ENCODE measurements around the gene YOD1. TPM values are rescaled to one million over a fixed set of nuclear protein-coding genes. Genes with fewer than 3 reads are reported as not detected.

Gene YOD1
- total RNA-seq, 1 experiment from 2014 or later, result 12.5 TPM

- Histone ChIP-seq H3K9me2 (ENCODE audit: insufficient read depth) (no peaks in the 10 kb centered on the region), H2AFZ (no peak overlapping the region), H4K20me1 (ENCODE audit: insufficient read depth) (no peaks in the 10 kb centered on the region), H3K27ac (no peak overlapping the region), H3K4me2 (no peak overlapping the region), H3K4me3 (no peak overlapping the region), H3K36me3 (ENCODE audit: low read depth) (no peaks in the 10 kb centered on the region), H3K27me3 (ENCODE audit: insufficient read depth, low read depth) (no peaks in the 10 kb centered on the region), H3F3A (ENCODE audit: insufficient read depth, low read depth) (peaks cover under 1% of the 10 kb centered on the region; the same call in 1 of the 2 replicates), H3K4me1 (replicated peaks; ENCODE audit: insufficient read depth) (peaks cover under 1% of the 10 kb centered on the region; the same call in 1 of the 2 replicates), H3K79me2 (ENCODE audit: low read depth) (no peaks in the 10 kb centered on the region), H3K9me3 (ENCODE audit: insufficient read depth, low read depth) (peaks cover 4% of the 10 kb centered on the region; the same call in 1 of the 2 replicates)
- DNase-seq, result no peak
- intact Hi-C loops (cut with micrococcal nuclease; ENCODE audit: unreplicated experiment), result no loop called here
- ChIA-PET POLR2A (ENCODE audit: unreplicated experiment) (interaction anchor here (0.7 kb wide), 1 partner anchor 11 kb away, joined by 4 read pairs; no protein-coding TSS in a partner anchor), CTCF (no interaction called here)
- TF ChIP-seq CTCF (conservative IDR thresholded peaks at IDR 0.05) (no peak), EZH2 (IDR thresholded peaks at IDR 0.05; ENCODE audit: low read depth) (no peak)
- no TSS peak for BruUV-seq (replicated peaks)
Observed at GRCh38 chr1:207013321-207014085, 37.5 kb downstream of the YOD1 start.

GRCh38 chr1:207010726-207011125 is 40.3 kb downstream of the YOD1 start:
- H3K27me3 ChIP-seq (ENCODE audit: insufficient read depth, low read depth), result no peaks in the 10 kb centered on the region
- intact Hi-C loops (cut with micrococcal nuclease; ENCODE audit: unreplicated experiment), result no loop called here
- ChIA-PET POLR2A (ENCODE audit: unreplicated experiment) (no interaction called here), CTCF (interaction anchor here (0.7 kb wide), 1 partner anchor 14 kb away, joined by 3 read pairs; no protein-coding TSS in a partner anchor)
- H3K9me2 ChIP-seq (ENCODE audit: insufficient read depth), result no peaks in the 10 kb centered on the region
- DNase-seq, result no peak
- H3K27ac ChIP-seq, result no peak overlapping the region
- no peak overlapping the region for H3K4me2 ChIP-seq
- peaks cover 18% of the 10 kb centered on the region for H3F3A ChIP-seq (ENCODE audit: insufficient read depth, low read depth)
- peaks cover 26% of the 10 kb centered on the region for H3K4me1 ChIP-seq (replicated peaks; ENCODE audit: insufficient read depth)
- peaks cover 8% of the 10 kb centered on the region; the same call in 1 of the 2 replicates for H3K9me3 ChIP-seq (ENCODE audit: insufficient read depth, low read depth)
- no TSS peak for BruUV-seq (replicated peaks)
- H3K4me3 ChIP-seq, result no peak overlapping the region
- H3K79me2 ChIP-seq (ENCODE audit: low read depth), result no peaks in the 10 kb centered on the region
- H3K36me3 ChIP-seq (ENCODE audit: low read depth), result no peaks in the 10 kb centered on the region
- no peak for TF ChIP-seq CTCF (conservative IDR thresholded peaks at IDR 0.05)
- TF ChIP-seq EZH2 (IDR thresholded peaks at IDR 0.05; ENCODE audit: low read depth), result no peak
- H4K20me1 ChIP-seq (ENCODE audit: insufficient read depth), result no peaks in the 10 kb centered on the region
- no peak overlapping the region for H2AFZ ChIP-seq

DNA sequence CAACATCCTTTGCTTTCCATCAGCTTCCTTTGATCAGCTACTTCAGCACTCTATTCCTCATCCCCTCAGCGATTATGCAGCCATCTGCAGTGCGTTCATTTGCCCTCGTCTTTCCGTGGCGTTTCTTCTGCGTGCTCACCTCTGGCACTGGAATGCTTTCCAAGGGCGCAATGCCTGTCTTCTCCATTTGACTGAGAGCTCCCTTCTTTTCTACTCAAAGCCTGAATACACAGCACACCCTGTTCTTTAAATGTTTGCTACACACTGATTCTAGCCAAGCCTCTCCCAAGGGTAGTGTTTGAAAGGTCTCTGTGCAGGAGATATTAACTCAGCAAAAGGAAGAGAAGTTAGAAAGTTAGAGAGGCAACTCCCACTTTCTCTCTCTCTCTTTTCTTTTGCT is 41.1 kb downstream of the YOD1 start:
- ChIA-PET CTCF (no interaction called here), POLR2A (ENCODE audit: unreplicated experiment) (interaction anchor here (0.6 kb wide), 1 partner anchor 114 kb away, joined by 3 read pairs; no protein-coding TSS in a partner anchor)
- Histone ChIP-seq H3K36me3 (ENCODE audit: low read depth) (no peaks in the 10 kb centered on the region), H3K4me2 (no peak overlapping the region), H3K4me3 (no peak overlapping the region), H2AFZ (no peak overlapping the region), H3K9me2 (ENCODE audit: insufficient read depth) (no peaks in the 10 kb centered on the region), H3F3A (ENCODE audit: insufficient read depth, low read depth) (peaks cover 18% of the 10 kb centered on the region), H3K27me3 (ENCODE audit: insufficient read depth, low read depth) (no peaks in the 10 kb centered on the region), H3K9me3 (ENCODE audit: insufficient read depth, low read depth) (peaks cover 8% of the 10 kb centered on the region; the same call in 1 of the 2 replicates), H3K79me2 (ENCODE audit: low read depth) (no peaks in the 10 kb centered on the region), H3K27ac (no peak overlapping the region), H4K20me1 (ENCODE audit: insufficient read depth) (no peaks in the 10 kb centered on the region), H3K4me1 (replicated peaks; ENCODE audit: insufficient read depth) (peaks cover 34% of the 10 kb centered on the region)
- TF ChIP-seq CTCF (conservative IDR thresholded peaks at IDR 0.05), result no peak
- intact Hi-C loops (cut with micrococcal nuclease; ENCODE audit: unreplicated experiment), result no loop called here
- DNase-seq, result no peak
- BruUV-seq (replicated peaks), result no TSS peak

All from PC-9 (cell line).